ENCODE results near the gene TLR6.
"Not testable (repeated sequence)": the region's sequence is repeated elsewhere in the genome, so short reads cannot be mapped to it uniquely, and the experiment has no call there.

TLR6 gene

DNA sequence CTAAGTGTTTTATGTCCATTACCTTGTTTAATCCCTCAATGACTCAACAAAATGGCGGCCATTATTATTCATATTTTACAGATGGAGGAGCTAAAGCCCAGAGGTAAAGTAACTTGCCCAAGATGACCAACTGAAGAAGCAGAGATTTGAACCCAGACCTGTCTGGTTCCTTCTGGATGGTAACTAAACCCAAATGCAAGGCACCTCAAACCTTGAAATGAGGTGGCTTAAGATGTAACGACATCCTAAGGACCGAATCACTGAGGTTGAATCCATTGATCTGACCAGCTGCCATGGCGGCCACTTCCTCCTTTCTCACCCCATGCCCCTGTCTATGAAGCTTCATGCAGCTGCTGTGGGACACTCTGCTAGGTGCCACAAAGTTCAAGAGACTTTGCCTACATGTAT lies 74.8 kb downstream of the TLR6 start:
- TF ChIP-seq ZNF565 (CRISPR knock-in tag; conservative IDR thresholded peaks at IDR 0.05; ENCODE audit: low read depth) = no peak
- TF ChIP-seq ZFP3 (CRISPR knock-in tag; IDR thresholded peaks at IDR 0.05) = no peak
- no peak for TF ChIP-seq TOX (CRISPR knock-in tag; IDR thresholded peaks at IDR 0.05; ENCODE audit: borderline replicate concordance)
- TF ChIP-seq ZNF70 (CRISPR knock-in tag; IDR thresholded peaks at IDR 0.05) = no peak
- TF ChIP-seq PPARA (CRISPR knock-in tag; IDR thresholded peaks at IDR 0.05; ENCODE audit: borderline replicate concordance) = no peak
- TF ChIP-seq RARB (CRISPR knock-in tag; IDR thresholded peaks at IDR 0.05) = no peak
- no peak for TF ChIP-seq ZFP30 (CRISPR knock-in tag; IDR thresholded peaks at IDR 0.05)
- no peak for TF ChIP-seq TCF4 (CRISPR knock-in tag; IDR thresholded peaks at IDR 0.05; ENCODE audit: borderline replicate concordance)
- no peak for TF ChIP-seq ZC3H10 (CRISPR knock-in tag; IDR thresholded peaks at IDR 0.05)
- no peak for TF ChIP-seq CSDC2 (CRISPR knock-in tag; IDR thresholded peaks at IDR 0.05)
- ATAC-seq = no peak

DNA sequence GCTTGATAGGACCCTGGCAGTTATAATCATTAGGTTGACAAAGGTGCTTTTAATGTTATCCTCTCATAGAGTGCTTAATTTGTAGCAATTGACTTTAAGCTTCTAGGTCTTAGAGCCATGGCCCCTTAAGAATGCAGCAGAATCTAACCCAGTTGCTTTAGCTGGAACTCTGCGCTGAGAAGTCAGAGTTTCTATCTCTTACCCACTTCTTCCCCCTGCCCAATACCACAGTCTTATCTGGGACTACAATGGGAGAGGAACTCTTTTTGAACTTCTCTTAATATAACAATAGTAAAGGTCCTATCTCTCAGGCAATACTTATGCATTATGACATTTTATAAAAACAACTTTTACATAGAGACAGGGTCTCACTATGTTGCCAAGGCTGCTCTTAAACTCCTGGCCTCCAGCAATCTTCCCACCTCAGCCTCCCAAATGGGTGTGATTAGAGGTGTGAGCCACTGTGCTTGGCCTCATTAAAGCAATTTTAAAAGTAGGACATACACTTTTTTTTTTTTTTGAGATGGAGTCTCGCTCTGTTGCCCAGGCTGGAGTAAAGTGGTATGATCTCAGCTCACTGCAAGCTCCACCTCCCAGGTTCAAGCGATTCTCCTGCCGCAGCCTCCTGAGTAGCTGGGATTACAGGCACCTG lies 75.7 kb downstream of the TLR6 start:
- ATAC-seq = no peak

DNA sequence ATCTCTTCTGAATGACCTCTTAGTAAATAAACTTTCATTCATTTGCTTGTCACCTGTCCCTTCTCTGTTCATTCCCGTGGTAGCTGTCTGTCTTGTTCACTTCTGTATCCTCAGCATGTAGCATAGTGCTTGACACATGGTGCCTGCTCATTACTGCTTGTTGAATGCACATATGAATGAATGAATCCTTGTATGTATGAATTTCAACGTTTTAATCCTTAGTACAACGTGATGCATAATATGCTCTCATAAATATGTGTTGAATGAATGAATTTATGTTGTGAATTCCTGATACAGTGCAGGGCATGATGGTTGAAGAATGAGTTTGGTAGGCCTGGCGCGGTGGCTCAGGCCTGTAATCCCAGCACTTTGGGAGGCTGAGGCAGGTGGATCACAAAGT lies 76.8 kb downstream of the TLR6 start:
- no peak for ATAC-seq

More for the DNA sequence above, 75.7 kb downstream of the TLR6 start:
- TF ChIP-seq, protein P1, sequence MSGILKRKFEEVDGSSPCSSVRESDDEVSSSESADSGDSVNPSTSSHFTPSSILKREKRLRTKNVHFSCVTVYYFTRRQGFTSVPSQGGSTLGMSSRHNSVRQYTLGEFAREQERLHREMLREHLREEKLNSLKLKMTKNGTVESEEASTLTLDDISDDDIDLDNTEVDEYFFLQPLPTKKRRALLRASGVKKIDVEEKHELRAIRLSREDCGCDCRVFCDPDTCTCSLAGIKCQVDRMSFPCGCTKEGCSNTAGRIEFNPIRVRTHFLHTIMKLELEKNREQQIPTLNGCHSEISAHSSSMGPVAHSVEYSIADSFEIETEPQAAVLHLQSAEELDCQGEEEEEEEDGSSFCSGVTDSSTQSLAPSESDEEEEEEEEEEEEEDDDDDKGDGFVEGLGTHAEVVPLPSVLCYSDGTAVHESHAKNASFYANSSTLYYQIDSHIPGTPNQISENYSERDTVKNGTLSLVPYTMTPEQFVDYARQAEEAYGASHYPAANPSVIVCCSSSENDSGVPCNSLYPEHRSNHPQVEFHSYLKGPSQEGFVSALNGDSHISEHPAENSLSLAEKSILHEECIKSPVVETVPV (CRISPR knock-in tag; IDR thresholded peaks at IDR 0.05) = no peak
- no peak for TF ChIP-seq OSR1 (CRISPR knock-in tag; IDR thresholded peaks at IDR 0.05)
- TF ChIP-seq GLIS3 (CRISPR knock-in tag; IDR thresholded peaks at IDR 0.05) = no peak

DNA sequence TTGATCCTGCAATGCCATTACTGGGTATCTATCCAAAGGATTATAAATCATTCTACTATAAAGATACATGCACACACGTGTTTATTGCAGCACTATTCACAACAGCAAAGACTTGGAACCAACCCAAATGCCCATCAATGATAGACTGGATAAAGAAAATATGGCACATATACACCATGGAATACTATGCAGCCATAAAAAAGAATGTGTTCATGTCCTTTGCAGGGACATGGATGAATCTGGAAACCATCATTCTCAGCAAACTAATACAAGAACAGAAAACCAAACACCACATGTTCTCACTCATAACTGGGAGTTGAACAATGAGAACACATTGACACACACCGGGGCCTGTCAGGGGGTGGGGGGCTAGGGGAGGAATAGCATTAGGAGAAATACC lies 78.7 kb downstream of the TLR6 start:
- ATAC-seq = not testable (repeated sequence)

More for the DNA sequence above, 76.8 kb downstream of the TLR6 start:
- TF ChIP-seq TOX (CRISPR knock-in tag; IDR thresholded peaks at IDR 0.05; ENCODE audit: borderline replicate concordance) (no peak), CSDC2 (CRISPR knock-in tag; IDR thresholded peaks at IDR 0.05) (no peak), BACH2 (CRISPR knock-in tag; IDR thresholded peaks at IDR 0.05; ENCODE audit: borderline replicate concordance) (no peak)
- TF ChIP-seq, protein P1 (CRISPR knock-in tag; IDR thresholded peaks at IDR 0.05) = no peak
- TF ChIP-seq, protein P2, sequence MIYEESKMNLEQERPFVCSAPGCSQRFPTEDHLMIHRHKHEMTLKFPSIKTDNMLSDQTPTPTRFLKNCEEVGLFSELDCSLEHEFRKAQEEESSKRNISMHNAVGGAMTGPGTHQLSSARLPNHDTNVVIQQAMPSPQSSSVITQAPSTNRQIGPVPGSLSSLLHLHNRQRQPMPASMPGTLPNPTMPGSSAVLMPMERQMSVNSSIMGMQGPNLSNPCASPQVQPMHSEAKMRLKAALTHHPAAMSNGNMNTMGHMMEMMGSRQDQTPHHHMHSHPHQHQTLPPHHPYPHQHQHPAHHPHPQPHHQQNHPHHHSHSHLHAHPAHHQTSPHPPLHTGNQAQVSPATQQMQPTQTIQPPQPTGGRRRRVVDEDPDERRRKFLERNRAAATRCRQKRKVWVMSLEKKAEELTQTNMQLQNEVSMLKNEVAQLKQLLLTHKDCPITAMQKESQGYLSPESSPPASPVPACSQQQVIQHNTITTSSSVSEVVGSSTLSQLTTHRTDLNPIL (CRISPR knock-in tag; IDR thresholded peaks at IDR 0.05; ENCODE audit: low read depth) = no peak

DNA sequence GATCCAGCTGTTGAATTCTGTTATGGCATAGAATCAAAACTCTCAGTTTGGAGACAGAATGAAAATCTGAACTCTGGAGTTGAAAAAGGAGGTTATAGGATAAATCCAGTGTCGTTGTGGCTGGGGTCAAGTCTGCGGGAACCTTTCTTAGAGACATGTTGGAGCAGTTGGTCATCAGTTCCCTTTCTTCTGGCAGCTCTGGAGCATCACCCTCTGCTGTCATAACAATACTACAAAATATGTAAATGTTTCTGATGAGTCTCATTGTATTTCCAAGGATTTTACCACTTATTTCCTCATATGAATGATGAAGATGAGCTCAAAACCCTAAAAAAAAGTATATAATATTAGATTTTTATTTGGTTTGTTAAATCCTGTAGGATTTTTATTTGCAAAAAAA lies 81.3 kb downstream of the TLR6 start:
- TF ChIP-seq ARNTL (CRISPR knock-in tag; IDR thresholded peaks at IDR 0.05; ENCODE audit: borderline replicate concordance, low read depth) (no peak), OSR1 (CRISPR knock-in tag; IDR thresholded peaks at IDR 0.05) (no peak), ISL1 (CRISPR knock-in tag; IDR thresholded peaks at IDR 0.05) (no peak), TCF4 (CRISPR knock-in tag; IDR thresholded peaks at IDR 0.05; ENCODE audit: borderline replicate concordance) (no peak), ZFP30 (CRISPR knock-in tag; IDR thresholded peaks at IDR 0.05) (no peak), ZNF565 (CRISPR knock-in tag; conservative IDR thresholded peaks at IDR 0.05; ENCODE audit: low read depth) (no peak), CSDC2 (CRISPR knock-in tag; IDR thresholded peaks at IDR 0.05) (no peak), GLIS3 (CRISPR knock-in tag; IDR thresholded peaks at IDR 0.05) (no peak), RARB (CRISPR knock-in tag; IDR thresholded peaks at IDR 0.05) (no peak), ZFP3 (CRISPR knock-in tag; IDR thresholded peaks at IDR 0.05) (no peak), BACH2 (CRISPR knock-in tag; IDR thresholded peaks at IDR 0.05; ENCODE audit: borderline replicate concordance) (no peak), ZNF70 (CRISPR knock-in tag; IDR thresholded peaks at IDR 0.05) (no peak), PPARA (CRISPR knock-in tag; IDR thresholded peaks at IDR 0.05; ENCODE audit: borderline replicate concordance) (no peak), ZNF8 (CRISPR knock-in tag; IDR thresholded peaks at IDR 0.05) (no peak), ZC3H10 (CRISPR knock-in tag; IDR thresholded peaks at IDR 0.05) (no peak)
- TF ChIP-seq, protein P1 (CRISPR knock-in tag; IDR thresholded peaks at IDR 0.05) = no peak
- TF ChIP-seq, protein P3, sequence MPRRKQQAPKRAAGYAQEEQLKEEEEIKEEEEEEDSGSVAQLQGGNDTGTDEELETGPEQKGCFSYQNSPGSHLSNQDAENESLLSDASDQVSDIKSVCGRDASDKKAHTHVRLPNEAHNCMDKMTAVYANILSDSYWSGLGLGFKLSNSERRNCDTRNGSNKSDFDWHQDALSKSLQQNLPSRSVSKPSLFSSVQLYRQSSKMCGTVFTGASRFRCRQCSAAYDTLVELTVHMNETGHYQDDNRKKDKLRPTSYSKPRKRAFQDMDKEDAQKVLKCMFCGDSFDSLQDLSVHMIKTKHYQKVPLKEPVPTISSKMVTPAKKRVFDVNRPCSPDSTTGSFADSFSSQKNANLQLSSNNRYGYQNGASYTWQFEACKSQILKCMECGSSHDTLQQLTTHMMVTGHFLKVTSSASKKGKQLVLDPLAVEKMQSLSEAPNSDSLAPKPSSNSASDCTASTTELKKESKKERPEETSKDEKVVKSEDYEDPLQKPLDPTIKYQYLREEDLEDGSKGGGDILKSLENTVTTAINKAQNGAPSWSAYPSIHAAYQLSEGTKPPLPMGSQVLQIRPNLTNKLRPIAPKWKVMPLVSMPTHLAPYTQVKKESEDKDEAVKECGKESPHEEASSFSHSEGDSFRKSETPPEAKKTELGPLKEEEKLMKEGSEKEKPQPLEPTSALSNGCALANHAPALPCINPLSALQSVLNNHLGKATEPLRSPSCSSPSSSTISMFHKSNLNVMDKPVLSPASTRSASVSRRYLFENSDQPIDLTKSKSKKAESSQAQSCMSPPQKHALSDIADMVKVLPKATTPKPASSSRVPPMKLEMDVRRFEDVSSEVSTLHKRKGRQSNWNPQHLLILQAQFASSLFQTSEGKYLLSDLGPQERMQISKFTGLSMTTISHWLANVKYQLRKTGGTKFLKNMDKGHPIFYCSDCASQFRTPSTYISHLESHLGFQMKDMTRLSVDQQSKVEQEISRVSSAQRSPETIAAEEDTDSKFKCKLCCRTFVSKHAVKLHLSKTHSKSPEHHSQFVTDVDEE (CRISPR knock-in tag; IDR thresholded peaks at IDR 0.05) = no peak
- TF ChIP-seq, protein P4, sequence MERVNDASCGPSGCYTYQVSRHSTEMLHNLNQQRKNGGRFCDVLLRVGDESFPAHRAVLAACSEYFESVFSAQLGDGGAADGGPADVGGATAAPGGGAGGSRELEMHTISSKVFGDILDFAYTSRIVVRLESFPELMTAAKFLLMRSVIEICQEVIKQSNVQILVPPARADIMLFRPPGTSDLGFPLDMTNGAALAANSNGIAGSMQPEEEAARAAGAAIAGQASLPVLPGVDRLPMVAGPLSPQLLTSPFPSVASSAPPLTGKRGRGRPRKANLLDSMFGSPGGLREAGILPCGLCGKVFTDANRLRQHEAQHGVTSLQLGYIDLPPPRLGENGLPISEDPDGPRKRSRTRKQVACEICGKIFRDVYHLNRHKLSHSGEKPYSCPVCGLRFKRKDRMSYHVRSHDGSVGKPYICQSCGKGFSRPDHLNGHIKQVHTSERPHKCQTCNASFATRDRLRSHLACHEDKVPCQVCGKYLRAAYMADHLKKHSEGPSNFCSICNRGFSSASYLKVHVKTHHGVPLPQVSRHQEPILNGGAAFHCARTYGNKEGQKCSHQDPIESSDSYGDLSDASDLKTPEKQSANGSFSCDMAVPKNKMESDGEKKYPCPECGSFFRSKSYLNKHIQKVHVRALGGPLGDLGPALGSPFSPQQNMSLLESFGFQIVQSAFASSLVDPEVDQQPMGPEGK (CRISPR knock-in tag; IDR thresholded peaks at IDR 0.05; ENCODE audit: borderline replicate concordance) = no peak
- no peak for ATAC-seq

Measured in SK-N-SH treated with all-trans-retinoic acid at 6 μM for 48 hours (cell line).